Measurements from ENCODE around the gene PAX4.

- no peak for TF ChIP-seq GATA2 (IDR thresholded peaks at IDR 0.05; ENCODE audit: low read depth, low read length)
- TF ChIP-seq GATA3 (IDR thresholded peaks at IDR 0.05; ENCODE audit: low read depth, low read length), result no peak
Observed at GRCh38 chr7:127650847-127651555, 33.1 kb upstream of the PAX4 start.
